Activated T-helper 1 cell treated with anti-CD3 and anti-CD28 coated beads, Interleukin-12 subunit alpha, Interleukin-12 subunit beta, Interleukin-2, Interleukin-4 antibody, amounts not matched to agents 30 ng/mL and 10 ng/mL and 1 ng/mL, durations not matched to agents 14 hours and 24 hours and 36 hours (primary cell): ENCODE measurements around the gene METTL24. TPM values are rescaled to one million over a fixed set of nuclear protein-coding genes. Genes with fewer than 3 reads are reported as not detected.

Experiments used
- DNase-seq: peaks from one replicate; pipeline ENCODE4 v3.0.0; 2021; ENCODE audit warnings: low spot score
- H3K27ac Mint-ChIP-seq: one replicate; pipeline ENCODE4 v1.8.0; 2021; ENCODE audit warnings: mild to moderate bottlenecking, mixed read lengths
- H3K27me3 Mint-ChIP-seq: one replicate; pipeline ENCODE4 v1.8.0; 2022; ENCODE audit warnings: mild to moderate bottlenecking, moderate library complexity, mixed read lengths; ENCODE audit not compliant: insufficient read depth
- H3K36me3 Mint-ChIP-seq: one replicate; pipeline ENCODE4 v1.8.0; 2021; ENCODE audit warnings: low read depth, mixed read lengths
- H3K4me1 Mint-ChIP-seq: one replicate; pipeline ENCODE4 v1.8.0; 2021; ENCODE audit warnings: low read depth, mixed read lengths
- H3K4me3 Mint-ChIP-seq: one replicate; pipeline ENCODE4 v1.8.0; 2021; ENCODE audit warnings: mild to moderate bottlenecking, moderate library complexity, mixed read lengths
- H3K9me3 Mint-ChIP-seq: one replicate; pipeline ENCODE4 v1.8.0; 2021; ENCODE audit warnings: mixed read lengths
- intact Hi-C: fragments of 100-400 bp; cut with micrococcal nuclease; formaldehyde crosslinking; loops from one replicate; pipeline ENCODE4 v1.15.1; 2024
- total RNA-seq: library from RNA; stranded (reverse); gene quantifications from 2 replicates; pipeline ENCODE4 v1.2.3, GENCODE V29; 2022

Gene METTL24
- total RNA-seq, 1 donor from 2014 or later: not detected

DNA sequence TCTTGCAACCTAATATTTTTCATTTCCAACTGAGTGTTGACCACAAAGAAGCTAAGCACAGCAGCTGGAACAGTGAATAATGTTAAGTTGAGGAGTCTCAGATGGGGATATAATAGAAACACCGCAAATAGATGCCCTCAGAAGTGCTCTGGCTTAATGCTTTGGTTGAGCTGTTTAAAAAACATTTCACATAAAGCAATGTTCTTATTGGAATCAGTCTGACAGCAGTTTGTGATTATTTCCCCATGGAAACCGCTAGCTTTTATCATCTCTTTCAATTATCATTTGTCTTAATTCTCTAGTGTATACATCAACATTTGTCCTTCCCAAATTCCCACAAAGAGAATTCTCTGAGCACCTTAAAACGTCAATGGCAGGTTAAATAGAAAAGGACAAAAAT lies 30.8 kb downstream of the METTL24 start:
- H3K27me3 Mint-ChIP-seq: peaks cover 3% of the 10 kb centered on the region

DNA sequence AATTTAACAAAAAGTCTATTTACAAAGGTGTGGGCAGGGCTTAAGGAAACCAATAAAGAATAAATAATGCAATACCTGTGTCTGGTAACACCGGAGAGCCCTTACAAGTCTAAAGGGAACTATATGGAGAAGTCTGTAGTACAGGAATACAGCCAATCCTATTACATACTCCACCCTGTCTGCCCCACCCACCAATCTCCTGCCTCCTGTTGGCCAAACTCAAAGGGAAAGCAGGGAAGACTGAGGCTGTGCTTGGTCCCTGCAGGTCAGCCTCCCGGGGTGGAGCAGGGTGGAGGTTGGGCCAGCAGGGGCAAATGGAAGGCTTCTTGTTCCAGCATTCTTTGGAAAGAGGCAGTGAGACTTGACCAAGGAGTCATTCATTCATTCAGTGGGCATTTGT lies 31.5 kb downstream of the METTL24 start:
- Mint-ChIP-seq H3K36me3 (no peaks in the 10 kb centered on the region), H3K4me1 (no peaks in the 10 kb centered on the region), H3K27ac (no peak overlapping the region), H3K4me3 (no peak overlapping the region), H3K9me3 (no peaks in the 10 kb centered on the region), H3K27me3 (peaks cover 3% of the 10 kb centered on the region)
- intact Hi-C loops: no loop called here
- DNase-seq: no peak

More for the DNA sequence above, 30.8 kb downstream of the METTL24 start:
- no peaks in the 10 kb centered on the region for H3K4me1 Mint-ChIP-seq
- intact Hi-C loops: no loop called here
- no peak overlapping the region for H3K4me3 Mint-ChIP-seq
- no peak overlapping the region for H3K27ac Mint-ChIP-seq
- DNase-seq: no peak
- H3K9me3 Mint-ChIP-seq: no peaks in the 10 kb centered on the region
- H3K36me3 Mint-ChIP-seq: no peaks in the 10 kb centered on the region

DNA sequence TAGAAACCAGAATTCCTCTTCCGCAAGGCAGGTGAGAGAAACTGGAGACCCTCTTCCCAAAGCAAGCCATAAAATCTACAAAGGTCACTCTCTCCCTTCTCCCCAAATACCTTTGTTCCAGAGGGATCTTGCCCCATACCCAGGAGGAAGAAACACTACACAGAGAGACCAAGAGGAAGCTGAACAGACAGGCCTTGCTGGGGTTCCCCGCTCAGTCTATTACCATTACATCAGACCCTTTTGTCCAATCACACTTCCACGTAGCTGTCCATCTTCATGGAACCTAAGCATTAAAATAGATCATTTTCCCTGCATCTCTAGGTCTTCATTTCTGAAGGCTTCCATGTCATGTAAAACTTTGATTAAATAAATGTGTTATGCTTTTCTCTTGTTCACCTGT lies 32.1 kb downstream of the METTL24 start:
- Mint-ChIP-seq H3K36me3 (no peaks in the 10 kb centered on the region), H3K9me3 (no peaks in the 10 kb centered on the region), H3K27me3 (peaks cover 3% of the 10 kb centered on the region), H3K4me1 (no peaks in the 10 kb centered on the region), H3K27ac (no peak overlapping the region), H3K4me3 (no peak overlapping the region)
- intact Hi-C loops: no loop called here
- no peak for DNase-seq

DNA sequence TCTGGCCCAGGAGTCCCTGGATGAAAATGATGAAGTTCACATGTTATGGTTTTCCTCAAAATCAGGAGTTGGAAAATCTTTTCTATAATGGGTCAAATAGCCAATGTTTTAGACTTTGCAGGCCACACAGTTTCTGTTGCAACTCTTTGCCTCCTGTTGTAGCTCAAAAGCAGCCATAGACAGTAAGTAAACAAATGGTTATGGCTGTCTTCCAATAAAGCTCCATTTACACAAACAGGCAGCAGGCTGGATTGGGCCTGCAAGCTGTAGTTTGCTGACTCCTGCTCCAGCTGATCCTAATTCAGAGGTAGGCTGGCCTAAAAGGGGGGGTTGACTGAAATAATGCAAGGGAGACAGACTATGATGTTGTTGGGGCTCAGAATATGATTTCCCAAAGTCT lies 33.0 kb downstream of the METTL24 start:
- no peak for DNase-seq
- Mint-ChIP-seq H3K9me3 (no peaks in the 10 kb centered on the region), H3K4me1 (no peaks in the 10 kb centered on the region), H3K27ac (no peak overlapping the region), H3K4me3 (no peak overlapping the region), H3K27me3 (peaks cover 3% of the 10 kb centered on the region), H3K36me3 (no peaks in the 10 kb centered on the region)
- intact Hi-C loops: no loop called here

DNA sequence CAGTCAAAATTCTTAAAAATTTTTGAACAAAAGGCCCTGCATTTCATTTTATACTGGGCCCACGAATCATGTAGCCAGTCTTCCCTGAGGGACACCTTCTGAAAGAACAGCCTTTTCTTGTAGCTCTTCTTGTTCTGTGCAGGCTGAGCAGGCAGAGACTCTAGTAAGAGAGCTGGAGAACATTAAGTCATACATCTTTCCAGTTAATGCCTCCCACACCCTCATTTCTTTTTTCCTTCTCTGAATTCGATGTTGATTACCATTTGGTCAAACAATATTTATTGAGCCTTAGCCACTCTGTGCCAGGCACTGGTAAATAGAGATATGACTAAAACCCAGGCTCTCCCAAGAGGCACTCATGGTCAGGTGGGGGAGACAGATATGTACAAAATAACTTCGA lies 33.6 kb downstream of the METTL24 start:
- H3K36me3 Mint-ChIP-seq: no peaks in the 10 kb centered on the region
- H3K9me3 Mint-ChIP-seq: no peaks in the 10 kb centered on the region
- H3K27me3 Mint-ChIP-seq: peaks cover 3% of the 10 kb centered on the region
- intact Hi-C loops: no loop called here
- no peak for DNase-seq
- H3K4me3 Mint-ChIP-seq: no peak overlapping the region
- no peaks in the 10 kb centered on the region for H3K4me1 Mint-ChIP-seq
- no peak overlapping the region for H3K27ac Mint-ChIP-seq

DNA sequence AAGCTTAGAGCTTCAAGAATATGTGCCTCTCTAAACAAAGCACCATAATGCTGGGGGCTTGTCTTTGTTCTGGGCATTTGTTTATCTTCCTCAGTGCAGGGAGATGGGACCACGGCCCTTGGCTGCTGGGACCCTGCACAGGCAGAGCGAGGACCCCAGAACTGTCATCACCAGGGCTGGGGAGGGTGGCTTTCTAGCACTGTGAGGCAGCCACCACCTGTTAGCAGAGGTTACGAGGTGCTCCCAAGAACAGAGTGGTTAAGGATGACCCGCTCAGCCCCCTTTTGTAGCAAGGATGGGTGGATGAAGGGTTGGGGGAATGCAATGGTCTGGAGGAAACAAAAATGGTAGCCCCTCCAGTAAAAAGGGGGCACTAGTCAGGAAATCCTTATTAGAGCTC lies 34.9 kb downstream of the METTL24 start:
- Mint-ChIP-seq H3K4me3 (no peak overlapping the region), H3K9me3 (no peaks in the 10 kb centered on the region), H3K27me3 (peaks cover 3% of the 10 kb centered on the region), H3K36me3 (no peaks in the 10 kb centered on the region), H3K4me1 (no peaks in the 10 kb centered on the region), H3K27ac (no peak overlapping the region)
- intact Hi-C loops: no loop called here
- DNase-seq: no peak

DNA sequence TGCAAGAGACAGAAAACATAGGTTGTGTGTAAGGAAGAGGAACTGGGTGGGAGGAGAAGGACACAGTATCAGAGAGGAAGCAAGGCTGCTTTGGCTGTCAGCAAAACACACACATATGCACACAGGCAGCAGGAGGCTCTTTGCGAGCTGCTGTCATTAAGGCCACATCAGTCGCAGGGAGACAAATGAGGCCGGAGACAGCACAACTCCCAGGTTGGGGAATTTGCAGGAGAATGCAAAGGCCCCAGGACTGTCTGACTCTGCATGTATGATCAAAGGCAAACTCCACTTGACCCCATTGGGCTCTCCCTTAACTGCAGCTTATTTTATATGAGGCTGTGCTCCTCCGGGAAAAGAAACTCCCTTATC lies 35.3 kb downstream of the METTL24 start:
- intact Hi-C loops: no loop called here
- H3K27me3 Mint-ChIP-seq: peaks cover 3% of the 10 kb centered on the region
- H3K4me1 Mint-ChIP-seq: no peaks in the 10 kb centered on the region
- no peak for DNase-seq
- H3K4me3 Mint-ChIP-seq: no peak overlapping the region
- H3K9me3 Mint-ChIP-seq: no peaks in the 10 kb centered on the region
- no peak overlapping the region for H3K27ac Mint-ChIP-seq
- no peaks in the 10 kb centered on the region for H3K36me3 Mint-ChIP-seq

DNA sequence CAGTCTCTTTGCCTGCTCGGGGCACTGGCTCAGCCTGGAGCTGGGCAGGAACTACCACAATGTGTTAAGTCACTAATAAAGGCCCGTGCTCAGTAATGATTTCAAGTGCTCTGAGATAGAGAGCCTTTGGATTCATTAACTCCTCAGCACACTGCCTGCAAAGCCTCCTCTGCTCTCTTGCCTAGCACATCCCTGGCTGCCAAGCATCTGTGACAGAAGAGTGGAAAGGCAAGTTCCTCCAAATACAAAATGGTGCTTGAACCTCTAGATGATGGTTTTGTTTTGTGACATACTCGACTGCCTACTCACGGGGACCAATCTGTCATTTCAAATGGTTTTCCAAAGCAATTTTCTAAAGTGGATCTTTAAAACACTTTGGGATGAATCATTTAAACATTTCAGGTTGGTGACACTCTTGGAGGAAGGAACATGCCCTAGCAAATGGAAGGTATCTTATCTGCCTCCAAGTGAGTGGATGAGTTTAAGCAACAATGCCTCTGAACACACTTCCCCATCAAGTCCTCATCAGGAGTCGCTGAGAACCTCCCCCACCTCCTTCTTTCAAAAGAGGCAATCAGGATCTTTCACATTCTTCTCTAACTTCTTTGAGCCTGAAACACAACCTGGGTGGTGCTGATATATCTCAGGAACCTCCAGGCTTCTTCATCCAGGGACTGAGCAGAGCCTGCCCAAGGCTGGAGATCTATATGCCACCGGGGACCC lies 35.8 kb downstream of the METTL24 start:
- DNase-seq: no peak
- H3K4me3 Mint-ChIP-seq: no peak overlapping the region
- H3K9me3 Mint-ChIP-seq: no peaks in the 10 kb centered on the region
- H3K36me3 Mint-ChIP-seq: no peaks in the 10 kb centered on the region
- H3K27me3 Mint-ChIP-seq: peaks cover 2% of the 10 kb centered on the region
- no peaks in the 10 kb centered on the region for H3K4me1 Mint-ChIP-seq
- intact Hi-C loops: no loop called here
- H3K27ac Mint-ChIP-seq: no peak overlapping the region

DNA sequence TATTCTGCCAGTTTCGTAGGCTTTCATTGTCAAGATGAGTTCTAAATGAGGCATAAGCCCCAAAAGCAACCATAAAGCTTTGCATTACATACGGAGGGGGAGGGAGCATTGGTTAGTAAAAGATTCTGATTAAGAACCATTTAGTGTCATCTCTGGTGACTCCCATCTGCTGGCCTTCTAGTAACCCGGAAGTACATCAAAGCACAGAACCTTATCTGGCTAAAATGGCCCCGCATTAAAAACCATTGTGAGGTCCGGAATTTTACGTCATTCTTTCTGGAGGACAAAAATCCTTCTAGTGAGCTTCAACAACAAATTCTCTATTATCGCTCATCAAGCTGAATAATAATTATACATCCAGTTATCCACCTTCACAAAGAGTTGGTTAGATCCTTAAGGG lies 37.8 kb downstream of the METTL24 start:
- H3K27me3 Mint-ChIP-seq: peaks cover 3% of the 10 kb centered on the region
- no peak for DNase-seq
- H3K4me3 Mint-ChIP-seq: no peak overlapping the region
- H3K36me3 Mint-ChIP-seq: no peaks in the 10 kb centered on the region
- no peak overlapping the region for H3K27ac Mint-ChIP-seq
- intact Hi-C loops: no loop called here
- H3K4me1 Mint-ChIP-seq: no peaks in the 10 kb centered on the region
- no peaks in the 10 kb centered on the region for H3K9me3 Mint-ChIP-seq

DNA sequence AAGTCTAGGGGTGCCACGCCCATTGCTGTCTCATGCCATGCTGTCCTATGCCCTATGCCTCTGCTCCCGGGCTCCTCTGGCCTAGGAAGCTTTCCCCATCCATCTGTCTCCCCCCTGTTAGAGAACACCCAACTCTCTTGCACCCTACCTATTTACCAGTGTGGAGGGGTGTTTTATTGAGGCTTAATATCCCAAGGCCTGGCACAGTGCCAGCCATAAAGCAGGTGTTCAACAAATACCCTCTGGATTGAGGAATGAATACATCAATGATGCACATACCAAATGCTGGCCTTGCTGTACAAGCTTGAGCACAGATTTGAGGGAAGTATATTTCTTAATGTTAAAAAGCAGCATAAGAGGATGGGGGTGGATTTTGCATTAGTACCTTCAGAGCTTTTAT lies 38.3 kb downstream of the METTL24 start:
- intact Hi-C loops: no loop called here

DNA sequence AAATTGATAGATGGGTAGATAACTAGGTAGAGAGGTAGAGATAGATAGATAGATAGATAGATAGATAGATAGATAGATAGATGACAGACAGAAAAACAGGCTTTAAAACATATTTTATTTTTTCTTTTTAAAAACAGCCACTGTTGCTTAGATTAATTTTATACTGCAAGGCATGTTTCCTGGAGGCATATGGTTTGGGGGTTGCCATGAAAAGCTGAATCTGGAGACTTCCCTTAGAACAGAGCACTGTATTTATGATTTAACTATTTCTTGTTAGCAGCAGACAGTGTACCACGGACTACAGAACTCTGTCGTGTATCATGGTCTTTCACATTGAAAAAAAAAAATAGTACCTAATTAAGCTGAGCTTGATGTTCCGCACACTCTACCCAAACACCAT lies 38.8 kb downstream of the METTL24 start:
- no peaks in the 10 kb centered on the region for H3K36me3 Mint-ChIP-seq
- H3K4me3 Mint-ChIP-seq: no peak overlapping the region
- no peaks in the 10 kb centered on the region for H3K4me1 Mint-ChIP-seq
- no peak for DNase-seq
- H3K9me3 Mint-ChIP-seq: no peaks in the 10 kb centered on the region
- no peak overlapping the region for H3K27ac Mint-ChIP-seq
- intact Hi-C loops: no loop called here
- H3K27me3 Mint-ChIP-seq: peaks cover 3% of the 10 kb centered on the region

More for the DNA sequence above, 38.3 kb downstream of the METTL24 start:
- Mint-ChIP-seq H3K27me3 (peaks cover 3% of the 10 kb centered on the region), H3K27ac (no peak overlapping the region), H3K36me3 (no peaks in the 10 kb centered on the region), H3K4me3 (no peak overlapping the region), H3K4me1 (no peaks in the 10 kb centered on the region), H3K9me3 (no peaks in the 10 kb centered on the region)
- no peak for DNase-seq

DNA sequence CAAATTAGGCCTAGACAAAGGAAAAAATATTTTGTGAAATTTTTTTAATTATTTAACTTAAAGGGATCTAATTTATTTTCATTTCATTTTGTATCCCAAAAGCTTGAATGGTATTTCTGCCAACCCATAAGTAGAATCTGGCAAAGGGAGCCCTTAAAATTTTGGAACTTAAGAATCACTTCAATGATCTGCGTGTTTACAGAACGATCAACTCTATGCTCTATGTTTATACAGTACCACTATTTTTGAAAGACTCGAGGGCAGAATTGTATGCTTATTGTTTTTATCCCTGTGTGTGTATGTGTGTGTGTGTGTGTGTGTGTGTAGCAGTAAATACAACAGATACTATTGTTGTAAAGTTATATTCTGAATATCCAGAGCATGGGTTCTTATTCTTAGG lies 39.2 kb downstream of the METTL24 start:
- Mint-ChIP-seq H3K36me3 (no peaks in the 10 kb centered on the region), H3K27ac (no peak overlapping the region), H3K9me3 (no peaks in the 10 kb centered on the region), H3K4me3 (no peak overlapping the region), H3K4me1 (no peaks in the 10 kb centered on the region), H3K27me3 (peaks cover 3% of the 10 kb centered on the region)
- intact Hi-C loops: no loop called here
- no peak for DNase-seq

DNA sequence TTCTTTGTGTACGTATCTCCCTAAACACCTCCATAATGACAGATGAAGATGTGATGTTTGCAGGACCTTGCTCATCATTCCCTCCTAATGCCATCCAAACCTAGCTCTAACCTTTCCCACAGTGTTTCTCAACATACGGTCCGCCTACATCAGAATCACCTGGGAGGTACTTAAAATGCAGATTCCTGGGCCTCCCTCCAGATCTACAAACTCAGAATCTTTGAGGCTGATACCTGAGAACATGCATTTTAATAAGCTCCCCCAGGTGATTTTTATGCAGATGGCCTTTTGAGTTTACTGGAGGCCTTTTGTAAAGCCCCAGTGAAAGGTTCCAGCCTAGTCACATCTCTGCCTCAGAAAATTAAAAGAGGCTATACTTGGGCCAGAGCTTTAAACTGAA lies 40.5 kb downstream of the METTL24 start:
- DNase-seq: no peak
- intact Hi-C loops: no loop called here
- H3K27me3 Mint-ChIP-seq: peaks cover 3% of the 10 kb centered on the region
- H3K9me3 Mint-ChIP-seq: no peaks in the 10 kb centered on the region
- no peak overlapping the region for H3K4me3 Mint-ChIP-seq
- no peak overlapping the region for H3K27ac Mint-ChIP-seq
- no peaks in the 10 kb centered on the region for H3K4me1 Mint-ChIP-seq
- H3K36me3 Mint-ChIP-seq: no peaks in the 10 kb centered on the region

DNA sequence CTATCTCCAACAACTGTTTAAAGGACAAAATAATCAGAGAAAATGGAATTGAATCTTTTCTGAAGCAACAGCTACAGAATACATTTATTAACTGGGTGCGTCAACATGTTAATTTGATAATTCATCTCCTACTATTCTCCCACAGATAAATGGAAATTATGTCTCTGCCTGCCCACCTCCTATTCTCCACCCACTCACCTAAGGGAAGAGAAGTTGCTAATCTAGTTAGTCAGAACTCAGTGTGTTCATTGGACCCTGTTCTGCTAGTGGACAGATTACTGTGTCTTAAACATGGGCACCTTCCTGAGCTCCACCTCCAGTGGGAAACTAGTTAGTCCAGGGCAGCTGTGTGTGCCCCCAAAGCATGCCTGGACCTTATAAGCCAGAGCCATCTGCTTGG lies 41.0 kb downstream of the METTL24 start:
- H3K27ac Mint-ChIP-seq: no peak overlapping the region
- no peaks in the 10 kb centered on the region for H3K36me3 Mint-ChIP-seq
- intact Hi-C loops: no loop called here
- no peaks in the 10 kb centered on the region for H3K9me3 Mint-ChIP-seq
- H3K4me3 Mint-ChIP-seq: no peak overlapping the region
- no peaks in the 10 kb centered on the region for H3K4me1 Mint-ChIP-seq
- H3K27me3 Mint-ChIP-seq: peaks cover 3% of the 10 kb centered on the region
- DNase-seq: no peak
